Tibial nerve (tissue), 4 donors: Measurements from ENCODE around the gene LYPD5. TPM values are rescaled to one million over a fixed set of nuclear protein-coding genes. Genes with fewer than 3 reads are reported as not detected.
"Not testable (repeated sequence)": the region's sequence is repeated elsewhere in the genome, so short reads cannot be mapped to it uniquely, and the experiment has no call there.

Experiments
- DNase-seq, 2 donors: peaks; one replicate each; pipeline ENCODE4 v3.0.0-alpha.2; 2019; ENCODE audit warnings: low spot score in 2 of 2
- H3K27ac ChIP-seq, 4 donors: fragments of 200-600 bp; sonication (generic) in 3 of 4; one replicate each; pipeline ENCODE4 v1.5.1; 2017 to 2019; ENCODE audit warnings: mild to moderate bottlenecking in 1 of 4
- H3K27me3 ChIP-seq, 2 donors: fragments of 200-600 bp; sonication (generic) in 1 of 2; one replicate each; pipeline versions ENCODE4 v1.5.1 to v1.6.0; 2017 to 2019
- H3K36me3 ChIP-seq, 3 donors: fragments of 200-600 bp; sonication (generic); one replicate each; pipeline ENCODE4 v1.5.1; 2018 to 2019
- H3K4me1 ChIP-seq, 4 donors: fragments of 200-600 bp; sonication (generic) in 3 of 4; one replicate each; pipeline ENCODE4 v1.5.1; 2017 to 2019
- H3K4me3 ChIP-seq, 4 donors: fragments of 200-600 bp; sonication (generic) in 3 of 4; one replicate each; pipeline ENCODE4 v1.5.1; 2017 to 2019; ENCODE audit warnings: mild to moderate bottlenecking in 1 of 4, moderate library complexity in 1 of 4
- H3K9me3 ChIP-seq, 4 donors: fragments of 200-600 bp; sonication (generic) in 3 of 4; one replicate each; pipeline ENCODE4 v1.5.1; 2017 to 2019
- CTCF ChIP-seq, 5 experiments: fragments of 200-600 bp in 3 of 5; fragments of 450-650 bp in 2 of 5; sonication (generic) in 3 of 5; IDR thresholded peaks; one replicate each; pipeline ENCODE4 v1.5.1; 2016 to 2019; ENCODE audit warnings: antibody characterized with exemption in 5 of 5, mild to moderate bottlenecking in 3 of 5, moderate library complexity in 2 of 5
- EP300 ChIP-seq, 2 donors: sonication (generic); formaldehyde crosslinking; IDR thresholded peaks; one replicate each; pipeline ENCODE4 v1.6.1; 2017; ENCODE audit warnings: antibody characterized with exemption in 2 of 2, mild to moderate bottlenecking in 1 of 2
- POLR2A ChIP-seq, 2 donors: fragments of 450-650 bp; IDR thresholded peaks; one replicate each; pipeline ENCODE4 v1.6.1; 2017; ENCODE audit warnings: antibody characterized with exemption in 2 of 2, mild to moderate bottlenecking in 2 of 2, moderate library complexity in 2 of 2
- WGBS, 2 donors: methylation state at CpG; one replicate each; pipeline ENCODE4 v1.1.5; 2018; 5-methylcytosine and 5-hydroxymethylcytosine counted together
- total RNA-seq, 4 donors: library from RNA; depleted of rRNA; stranded (reverse); fragments of >200 nt; gene quantifications; one replicate each; pipeline ENCODE4 v1.1.0, GENCODE V29; 2016

LYPD5 gene
- total RNA-seq, 4 donors from 2014 or later: 0.39 to 2.1 (median 0.53) TPM

GRCh38 chr19:43767316-43767715, 34.9 kb downstream of the LYPD5 start:
- Histone ChIP-seq H3K27me3 (no peaks in the 10 kb centered on the region), H3K4me1 (peaks cover 0 to 35% (median 21%) of the 10 kb centered on the region in 4 donors), H3K27ac (peak overlapping the region in 1 of 4 donors; percentile 61), H3K9me3 (no peaks in the 10 kb centered on the region), H3K36me3 (no peaks in the 10 kb centered on the region), H3K4me3 (no peak overlapping the region)
- no peak for DNase-seq
- TF ChIP-seq POLR2A (IDR thresholded peaks at IDR 0.05): no peak
- WGBS, 2 donors: 79 to 94% methylated on average over 6 of the region's 7 CpGs

GRCh38 chr19:43766755-43767043, 35.5 kb downstream of the LYPD5 start:
- H3K4me3 ChIP-seq: no peak overlapping the region
- no peaks in the 10 kb centered on the region for H3K36me3 ChIP-seq
- H3K27ac ChIP-seq: peak overlapping the region in 2 of 4 donors; percentile 61 to 78
- H3K27me3 ChIP-seq: no peaks in the 10 kb centered on the region
- no peaks in the 10 kb centered on the region for H3K9me3 ChIP-seq
- WGBS, 2 donors: 70 to 86% methylated on average over 1 to 4 of the region's 4 CpGs
- no peak for DNase-seq
- H3K4me1 ChIP-seq: peaks cover 0 to 35% (median 21%) of the 10 kb centered on the region in 4 donors
- TF ChIP-seq POLR2A (IDR thresholded peaks at IDR 0.05): no peak
- no peak for TF ChIP-seq EP300 (IDR thresholded peaks at IDR 0.05)
- TF ChIP-seq CTCF (IDR thresholded peaks at IDR 0.05): no peak

- peaks cover 0 to 35% (median 21%) of the 10 kb centered on the region in 4 donors for H3K4me1 ChIP-seq
- H3K9me3 ChIP-seq: no peaks in the 10 kb centered on the region
- peak overlapping the region in 3 of 4 donors; percentile 55 to 78 (median 61) for H3K27ac ChIP-seq
- 32 to 35% methylated on average over 16 of the region's 16 CpGs for WGBS, 2 donors
- DNase-seq: peak in 1 of 2 donors; percentile 21
- no peak for TF ChIP-seq POLR2A (IDR thresholded peaks at IDR 0.05)
- TF ChIP-seq EP300 (IDR thresholded peaks at IDR 0.05): no peak
- no peaks in the 10 kb centered on the region for H3K27me3 ChIP-seq
- no peaks in the 10 kb centered on the region for H3K36me3 ChIP-seq
- no peak overlapping the region for H3K4me3 ChIP-seq
These were observed 37.0 kb downstream of the LYPD5 start for GRCh38 chr19:43765109-43765876.

- not testable (repeated sequence) for H3K36me3 ChIP-seq, H3K4me3 ChIP-seq, H3K27me3 ChIP-seq, H3K9me3 ChIP-seq, DNase-seq
- 74 to 78% methylated on average over 8 of the region's 8 CpGs for WGBS, 2 donors
- peaks cover 0 to 35% (median 21%) of the 10 kb centered on the region in 4 donors for H3K4me1 ChIP-seq
- peak overlapping the region in 3 of 4 donors; percentile 55 to 74 (median 61) for H3K27ac ChIP-seq
These were observed 37.6 kb downstream of the LYPD5 start for GRCh38 chr19:43764684-43765083.

DNA sequence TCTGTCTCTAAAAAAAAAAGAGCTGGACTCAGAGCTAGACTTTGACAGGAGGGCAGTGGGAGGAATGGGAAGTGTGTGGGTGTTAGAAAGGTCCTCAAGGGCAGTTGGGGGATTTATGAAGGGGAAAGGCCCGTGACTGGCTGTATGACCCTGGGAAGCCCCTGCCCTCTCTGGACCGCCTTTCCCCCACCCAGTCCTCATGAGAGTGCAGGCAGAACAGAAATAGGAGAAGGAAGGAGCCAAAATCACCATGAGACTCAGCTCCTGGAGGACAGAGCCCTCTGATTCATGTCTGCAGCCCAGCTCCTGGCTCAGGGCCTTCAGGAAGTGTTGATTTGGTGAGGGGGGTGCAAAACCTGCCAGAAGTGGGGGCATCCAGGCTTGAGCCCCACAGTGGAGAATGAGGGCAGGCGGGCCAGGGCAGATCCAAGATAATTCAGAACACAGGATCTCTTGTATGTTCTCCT, 38.7 kb downstream of the LYPD5 start:
- 24 to 29% methylated on average over 3 of the region's 3 CpGs for WGBS, 2 donors
- H3K4me3 ChIP-seq: no peak overlapping the region
- no peak for TF ChIP-seq EP300 (IDR thresholded peaks at IDR 0.05)
- no peak for TF ChIP-seq POLR2A (IDR thresholded peaks at IDR 0.05)
- TF ChIP-seq CTCF (IDR thresholded peaks at IDR 0.05): no peak
- peak overlapping the region in 2 of 4 donors; percentile 24 to 60 for H3K27ac ChIP-seq
- peaks cover 0 to 36% (median 18%) of the 10 kb centered on the region in 4 donors for H3K4me1 ChIP-seq
- H3K9me3 ChIP-seq: no peaks in the 10 kb centered on the region
- no peaks in the 10 kb centered on the region for H3K36me3 ChIP-seq
- no peak for DNase-seq
- no peaks in the 10 kb centered on the region for H3K27me3 ChIP-seq

- Histone ChIP-seq H3K27ac (peak overlapping the region in 1 of 4 donors; percentile 60), H3K4me1 (peaks cover 0 to 30% (median 18%) of the 10 kb centered on the region in 4 donors), H3K27me3 (no peaks in the 10 kb centered on the region), H3K9me3 (no peaks in the 10 kb centered on the region), H3K36me3 (no peaks in the 10 kb centered on the region), H3K4me3 (no peak overlapping the region)
- WGBS, 2 donors: 82 to 87% methylated on average over 3 of the region's 3 CpGs
- TF ChIP-seq POLR2A (IDR thresholded peaks at IDR 0.05) (no peak), CTCF (IDR thresholded peaks at IDR 0.05) (no peak), EP300 (IDR thresholded peaks at IDR 0.05) (no peak)
- no peak for DNase-seq
These were observed 39.4 kb downstream of the LYPD5 start for GRCh38 chr19:43762814-43763213.
